GM19240 (cell line): ENCODE results near the gene RTCB.

Source experiments
- DNase-seq: peaks from one replicate; pipeline ENCODE4 v3.0.0; 2011; ENCODE audit warnings: low spot score; ENCODE audit not compliant: insufficient read length

Gene RTCB

GRCh38 chr22:32339190-32340012 is 72.6 kb downstream of the RTCB start:
- DNase-seq = no peak

GRCh38 chr22:32338757-32339156 is 73.3 kb downstream of the RTCB start:
- no peak for DNase-seq
